HEK293T (cell line): Measurements from ENCODE around the gene ADGRE3.
"Not testable (repeated sequence)": the region's sequence is repeated elsewhere in the genome, so short reads cannot be mapped to it uniquely, and the experiment has no call there.

Experiments
- ARNT ChIP-seq: fragments of 450-650 bp; IDR thresholded peaks from 2 replicates; pipeline ENCODE4 v1.6.1; 2017; ENCODE audit warnings: mild to moderate bottlenecking
- FOXK2 ChIP-seq: fragments of 450-650 bp; IDR thresholded peaks from 2 replicates; pipeline ENCODE4 v1.6.1; 2016; ENCODE audit warnings: mild to moderate bottlenecking
- FOXM1 ChIP-seq: fragments of 450-650 bp; IDR thresholded peaks from 2 replicates; pipeline ENCODE4 v1.6.1; 2017; ENCODE audit warnings: mild to moderate bottlenecking, borderline replicate concordance
- L3MBTL2 ChIP-seq: fragments of 450-650 bp; conservative IDR thresholded peaks from 2 replicates; pipeline ENCODE4 v1.6.1; 2016; ENCODE audit warnings: mild to moderate bottlenecking
- SUZ12 ChIP-seq: fragments of 450-650 bp; IDR thresholded peaks from 2 replicates; pipeline ENCODE4 v1.6.1; 2016; ENCODE audit warnings: mild to moderate bottlenecking
- TARDBP ChIP-seq: fragments of 450-650 bp; IDR thresholded peaks from 2 replicates; pipeline ENCODE4 v1.6.1; 2016
- ZNF384 ChIP-seq: fragments of 450-650 bp; IDR thresholded peaks from 2 replicates; pipeline ENCODE4 v1.6.1; 2016

- TF ChIP-seq FOXM1, L3MBTL2, FOXK2, ARNT, SUZ12, ZNF384, TARDBP: not testable (repeated sequence)
Measured at GRCh38 chr19:14624491-14624890, 50.2 kb downstream of the ADGRE3 start.
